GM18502 (cell line): ENCODE data around the gene C15orf40.
"Not testable (repeated sequence)": the region's sequence is repeated elsewhere in the genome, so short reads cannot be mapped to it uniquely, and the experiment has no call there.

Experiments used
- ATAC-seq: cut with Tn5 transposase; IDR thresholded peaks from one replicate; pipeline ENCODE4 v1.9.1; 2021; ENCODE audit warnings: mild to moderate bottlenecking; ENCODE audit not compliant: unreplicated experiment, poor library complexity

C15orf40 gene

DNA sequence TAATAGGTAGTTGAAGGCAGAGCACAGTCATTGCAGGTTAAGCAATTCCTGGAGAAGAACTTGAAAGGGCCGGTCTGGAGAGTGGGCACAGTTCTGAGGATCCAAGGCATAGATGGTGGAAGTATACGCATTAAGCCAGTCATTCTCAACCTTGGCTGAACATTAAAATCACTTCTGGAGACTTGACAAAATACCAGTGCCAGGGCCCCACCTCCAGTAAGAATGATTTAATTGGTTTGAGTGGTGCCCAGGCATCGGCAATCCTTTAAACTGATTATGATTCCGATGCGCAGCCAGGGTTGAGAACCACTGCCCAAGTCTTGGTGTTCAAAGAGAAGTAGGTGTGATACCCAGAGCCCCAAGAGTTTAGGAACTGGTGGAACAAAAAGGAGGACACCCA is 52.0 kb downstream of the C15orf40 start:
- no peak for ATAC-seq

DNA sequence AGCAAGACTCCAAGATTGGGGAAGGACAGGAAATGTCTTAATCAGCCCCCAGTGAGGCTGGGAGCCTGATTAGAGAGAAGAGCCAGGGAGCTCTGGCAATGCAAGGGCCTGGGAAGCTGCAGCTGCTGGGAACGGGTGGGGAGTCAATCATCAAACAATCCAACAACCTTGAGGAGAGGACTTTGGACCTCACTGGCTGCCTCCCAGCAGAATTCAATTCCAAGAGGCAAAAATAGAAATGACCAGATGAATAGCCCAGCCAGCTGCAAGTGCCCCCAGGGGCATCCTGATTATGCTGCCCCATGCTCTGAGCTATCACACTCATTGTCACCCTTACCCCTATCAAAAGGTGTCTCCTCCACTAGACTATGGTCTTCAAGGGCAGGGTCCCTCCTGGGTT is 52.8 kb downstream of the C15orf40 start:
- no peak for ATAC-seq

DNA sequence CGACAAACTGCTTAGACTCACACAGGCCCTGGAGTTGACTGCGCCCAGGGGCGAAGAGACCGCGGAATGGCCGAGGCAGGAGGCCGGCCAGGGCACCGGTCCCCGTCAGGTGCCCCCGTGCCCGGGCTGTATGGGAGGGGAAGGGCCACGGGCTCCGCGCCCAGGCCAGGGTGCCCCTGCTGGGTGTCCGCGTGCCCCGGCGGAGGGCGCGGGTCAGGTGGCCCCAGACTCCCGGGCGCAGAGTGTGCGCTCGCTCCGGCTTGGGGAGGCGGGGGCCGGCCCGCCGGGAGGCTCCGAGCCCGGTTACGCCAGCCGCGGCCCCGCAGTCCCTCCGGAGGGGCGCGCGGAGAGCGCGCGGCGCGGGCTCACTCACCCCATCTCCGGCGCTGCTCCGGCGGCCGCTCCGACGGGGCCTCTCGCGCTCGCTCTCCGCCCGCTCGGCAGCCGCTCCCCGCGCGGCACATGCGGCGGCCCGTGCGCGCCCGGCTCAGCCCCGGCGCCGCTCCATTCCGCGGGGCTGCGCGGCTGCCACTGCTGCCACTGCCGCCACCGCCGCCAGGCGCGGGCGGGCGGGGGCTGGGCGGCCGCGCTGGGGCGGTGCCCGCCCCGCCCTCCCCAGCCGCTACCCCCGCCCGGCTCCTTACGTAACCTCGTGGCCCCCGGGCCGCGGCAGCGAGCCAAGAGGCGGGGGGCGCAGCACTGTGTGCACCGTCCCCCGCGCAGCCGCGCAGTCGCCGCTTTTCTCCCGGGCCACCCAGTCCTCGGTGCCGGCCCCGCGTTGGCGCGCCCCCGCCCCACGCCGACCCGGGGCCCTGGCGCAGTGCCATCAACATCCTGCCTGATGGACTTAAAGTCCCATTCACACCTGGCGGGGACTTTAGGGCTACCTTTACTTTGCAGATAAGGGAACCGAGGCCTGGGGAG is 59.0 kb downstream of the C15orf40 start, which contains the start of gene HOMER2:
HOMER2 (minus strand) TSS at position 563 of the 924 bp plus-strand sequence; CDS start at position 378, 185 bp downstream.
- no peak for ATAC-seq

DNA sequence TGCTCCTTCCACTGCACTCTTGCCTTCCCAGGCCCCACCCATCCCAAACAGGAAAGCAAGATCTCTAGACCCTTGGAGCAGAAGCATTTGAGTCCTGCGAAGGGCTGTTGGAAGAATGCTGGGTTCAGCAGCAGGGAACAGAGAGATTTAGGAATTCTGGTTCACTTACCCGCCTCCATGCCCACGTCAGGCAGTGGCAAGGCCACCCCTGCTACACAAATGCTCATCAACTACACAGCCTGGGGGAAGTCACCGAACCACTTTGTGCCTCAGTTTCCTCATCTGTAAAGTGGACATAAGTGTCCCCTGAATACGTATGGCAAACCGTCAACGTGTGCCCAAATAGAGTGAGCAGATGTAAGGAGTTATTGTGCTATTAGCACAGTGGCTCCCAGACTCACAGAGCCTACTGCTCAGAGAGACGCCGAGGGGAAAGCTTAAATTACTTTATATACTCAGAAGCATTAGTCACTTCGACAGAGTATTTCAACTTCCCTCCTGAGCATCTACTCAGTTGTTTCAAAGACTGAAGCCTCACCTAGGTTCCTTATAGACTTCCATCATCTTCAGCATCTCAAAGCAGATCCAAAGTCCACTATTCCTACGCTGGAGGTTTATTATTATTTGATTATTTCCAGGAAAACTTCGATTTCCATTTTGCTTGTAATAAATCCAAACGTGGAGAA is 59.8 kb downstream of the C15orf40 start:
- no peak for ATAC-seq

DNA sequence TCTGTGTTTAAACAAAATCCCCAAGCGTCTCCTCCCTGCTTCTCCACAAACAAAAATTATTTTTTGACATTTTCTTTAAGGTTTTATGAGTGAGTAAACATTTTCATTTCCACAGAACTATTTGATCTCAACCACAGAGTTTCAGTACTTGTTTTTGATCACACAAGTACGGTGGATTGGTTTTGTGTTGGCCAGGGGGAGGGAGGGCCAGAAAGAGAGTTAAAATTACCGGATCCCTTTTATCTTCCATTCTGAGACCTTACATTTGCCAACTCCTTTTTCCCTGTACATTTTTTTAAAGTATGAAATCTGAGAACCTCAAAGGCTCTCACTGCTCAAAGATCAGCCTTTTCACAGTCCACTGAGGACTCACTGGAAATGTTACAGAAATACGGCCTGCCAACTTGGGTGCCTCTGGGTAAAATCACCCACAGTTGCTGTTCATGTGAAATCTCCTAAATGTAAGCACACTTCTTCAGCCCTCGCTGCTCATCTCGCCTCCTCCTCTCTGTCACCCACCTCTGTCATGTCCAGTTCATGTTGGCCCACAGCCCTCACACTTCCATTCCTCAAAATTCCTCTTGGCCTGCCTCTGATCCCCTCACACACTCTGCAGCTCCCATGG is 60.6 kb downstream of the C15orf40 start:
- ATAC-seq: peak; percentile 59

DNA sequence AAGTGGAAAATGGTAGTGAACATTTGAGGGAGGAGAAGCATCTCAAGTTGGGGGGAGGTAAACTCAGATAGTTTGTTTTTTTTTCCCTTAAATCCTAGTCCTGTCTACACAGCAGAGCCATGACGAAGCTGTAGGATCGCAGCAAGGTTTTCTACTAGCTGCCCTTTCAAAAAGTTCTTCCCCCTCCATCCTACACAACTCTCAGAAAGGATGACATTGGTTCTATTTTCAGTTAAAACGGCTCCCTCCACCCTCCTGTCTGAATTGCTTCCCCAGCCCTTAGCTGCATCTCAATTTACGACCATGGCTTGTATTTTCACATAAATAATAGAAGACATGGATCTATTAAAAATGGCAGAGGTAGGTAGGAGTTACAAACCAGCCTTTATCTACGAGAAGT is 61.1 kb downstream of the C15orf40 start:
- no peak for ATAC-seq

DNA sequence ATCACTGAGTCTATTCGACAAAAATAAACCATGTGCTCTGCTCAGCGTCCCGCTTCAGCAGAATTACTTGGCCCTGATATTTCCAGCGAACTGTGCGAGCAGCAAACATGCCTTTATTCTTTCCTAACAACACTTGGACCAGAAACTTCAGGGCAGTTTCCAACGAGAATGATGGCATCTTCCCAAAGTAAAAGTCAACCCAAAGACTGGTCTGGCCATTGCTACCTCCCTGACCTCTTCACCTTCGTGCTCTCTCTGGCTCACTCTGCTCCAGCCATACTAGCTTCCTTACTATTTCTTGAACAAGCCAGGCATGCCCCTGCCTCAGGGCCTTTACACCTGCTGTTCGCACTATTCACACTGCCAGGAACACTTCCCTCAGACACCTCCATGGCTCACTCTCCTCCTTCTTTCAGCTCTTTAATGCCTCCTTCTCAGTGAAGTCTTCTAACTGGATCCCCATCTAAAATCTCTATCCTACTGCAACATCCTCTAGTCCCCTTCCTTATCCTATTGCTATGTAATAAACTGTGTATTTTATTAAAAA is 65.2 kb downstream of the C15orf40 start:
- no peak for ATAC-seq

DNA sequence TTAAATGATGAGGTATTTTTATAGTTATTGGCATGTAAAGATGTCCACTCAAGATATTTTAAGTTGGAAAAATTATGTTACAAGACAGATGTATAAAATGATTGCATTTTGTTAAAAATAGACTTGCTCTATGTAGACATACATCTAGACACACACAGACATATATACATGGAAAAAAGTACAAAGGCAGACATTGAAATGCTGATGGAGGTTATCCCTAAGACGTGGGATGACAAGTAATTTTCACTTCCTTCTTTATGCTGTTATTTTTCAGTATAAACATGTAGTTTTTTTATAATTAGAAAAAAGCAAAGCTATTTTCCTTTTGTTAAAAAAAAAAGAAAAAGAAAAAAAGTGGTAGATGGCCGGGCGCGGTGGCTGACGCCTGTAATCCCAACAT is 66.1 kb downstream of the C15orf40 start:
- ATAC-seq: no peak

DNA sequence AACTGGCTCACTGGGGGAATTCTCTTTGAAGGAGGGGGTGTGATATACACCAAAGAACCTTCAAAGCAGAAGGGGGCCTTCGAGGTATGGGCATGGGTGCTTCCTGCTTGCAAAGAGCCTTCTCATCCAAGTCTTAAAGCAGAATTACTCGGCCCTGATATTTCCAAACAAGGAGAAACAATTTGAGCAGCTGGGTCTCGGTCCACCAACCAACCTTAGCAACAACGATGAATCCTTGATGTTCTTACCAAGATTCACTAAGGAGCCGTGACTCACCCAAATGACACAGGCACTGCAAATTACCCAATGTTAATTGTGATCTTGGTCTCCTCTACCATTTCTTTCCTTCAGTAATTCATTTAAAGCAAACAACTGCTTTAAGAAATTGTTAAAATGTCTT is 66.6 kb downstream of the C15orf40 start:
- no peak for ATAC-seq

DNA sequence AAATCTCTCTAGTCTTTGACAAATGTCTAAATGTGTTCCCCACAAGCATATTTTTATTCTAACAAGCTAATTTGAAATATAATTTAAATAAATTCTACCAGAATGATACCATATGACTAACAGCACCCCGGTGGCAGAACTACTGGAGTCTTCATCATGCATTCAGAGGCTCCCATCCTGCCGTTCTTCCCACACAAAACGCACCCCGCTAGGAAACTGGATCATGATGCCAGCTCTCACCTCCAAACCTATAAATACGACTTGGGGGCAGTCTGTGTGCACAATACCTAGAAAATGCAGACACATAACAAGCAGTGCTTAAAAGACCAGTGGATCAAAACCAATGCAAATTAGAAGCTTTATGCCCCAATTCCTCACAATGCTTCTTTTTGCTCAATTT is 67.4 kb downstream of the C15orf40 start:
- no peak for ATAC-seq

DNA sequence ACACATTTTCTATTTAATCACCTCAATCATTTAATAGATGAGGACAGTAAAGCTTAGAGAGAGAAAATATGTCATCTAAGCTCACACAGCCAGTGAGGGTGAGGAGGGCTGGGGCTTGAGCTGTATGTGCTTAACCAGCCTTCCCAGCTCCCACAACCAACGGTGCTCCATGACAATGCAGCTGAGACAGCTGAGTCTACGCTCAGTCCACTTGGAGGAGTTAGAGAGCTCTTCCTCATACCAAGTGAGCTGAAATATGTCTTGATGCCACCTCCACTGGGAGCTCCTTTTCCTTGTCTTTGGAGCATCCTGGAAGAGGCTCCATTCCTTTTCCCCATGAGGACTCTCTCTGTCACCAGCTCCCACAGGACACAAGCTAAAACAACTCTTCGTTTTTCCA is 68.3 kb downstream of the C15orf40 start:
- no peak for ATAC-seq

DNA sequence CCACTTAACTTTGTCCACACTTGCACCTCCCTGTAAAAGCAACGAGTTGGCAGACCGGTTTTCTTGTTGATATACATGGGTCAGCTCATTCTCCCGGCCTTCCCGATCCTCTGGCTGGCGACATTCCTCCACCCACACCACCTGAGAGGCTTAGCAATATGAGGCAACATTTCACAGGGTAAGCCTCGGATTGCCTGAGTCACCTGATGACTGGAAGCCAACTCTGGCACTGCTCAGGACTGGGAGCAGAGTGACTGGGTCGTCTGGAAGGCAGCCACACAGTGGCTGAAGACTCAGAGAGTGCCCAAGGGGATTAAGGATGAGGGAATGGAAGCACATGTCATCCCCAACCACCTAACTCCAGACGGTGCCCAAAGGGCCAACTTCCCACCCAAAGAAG is 68.7 kb downstream of the C15orf40 start:
- ATAC-seq: no peak

DNA sequence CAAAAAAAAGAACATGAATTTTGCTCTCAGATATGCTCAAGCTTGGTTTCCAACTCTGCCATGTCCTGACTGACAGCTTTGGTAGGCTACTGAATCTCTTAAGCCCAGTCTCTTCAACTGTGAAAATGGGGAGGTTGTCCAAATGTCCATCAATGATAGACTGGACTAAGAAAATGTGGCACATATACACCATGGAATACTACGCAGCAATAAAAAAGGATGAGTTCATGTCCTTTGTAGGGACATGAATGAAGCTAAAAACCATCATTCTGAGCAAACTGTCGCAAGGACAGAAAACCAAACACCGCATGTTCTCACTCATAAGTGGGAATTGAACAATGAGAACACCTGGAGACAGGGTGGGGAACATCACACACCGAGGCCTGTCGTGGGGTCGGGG is 71.8 kb downstream of the C15orf40 start:
- not testable (repeated sequence) for ATAC-seq
